ENCODE results near the gene LARP6. TPM values are rescaled to one million over a fixed set of nuclear protein-coding genes. Genes with fewer than 3 reads are reported as not detected.

LARP6 gene
- total and polyA plus RNA-seq, 2 of the 13 experiments (the other 11 are each of a cell fraction or from before 2014, with no cell fraction given): 2.9 to 8.2 TPM

GRCh38 chr15:70788114-70789049 lies 65.6 kb downstream of the LARP6 start (continued):
- TF ChIP-seq AFF4 (CRISPR knock-in tag; IDR thresholded peaks at IDR 0.05) (no peak), PRDM4 (CRISPR knock-in tag; IDR thresholded peaks at IDR 0.05; ENCODE audit: borderline replicate concordance) (no peak), ATAD3A (CRISPR knock-in tag; IDR thresholded peaks at IDR 0.05) (no peak), ZNF318 (CRISPR knock-in tag; IDR thresholded peaks at IDR 0.05) (no peak), PPARG (CRISPR knock-in tag; conservative IDR thresholded peaks at IDR 0.05) (peak; percentile 58), ZNF234 (CRISPR knock-in tag; conservative IDR thresholded peaks at IDR 0.05) (no peak), ZNF513 (CRISPR knock-in tag; conservative IDR thresholded peaks at IDR 0.05) (no peak), CSRNP2 (CRISPR knock-in tag; conservative IDR thresholded peaks at IDR 0.05; ENCODE audit: low read depth) (no peak), HDAC6 (IDR thresholded peaks at IDR 0.05; ENCODE audit: low read depth, low read length) (no peak)
